GM23338 (cell line): ENCODE measurements around the gene MCRIP1. TPM values are rescaled to one million over a fixed set of nuclear protein-coding genes. Genes with fewer than 3 reads are reported as not detected.

Experiments
- ATAC-seq: fragments of 200-7000 bp; cut with Tn5 transposase; 3 replicates; pipeline ENCODE4 v1.9.1; 2020
- DNase-seq: peaks from one replicate; pipeline ENCODE4 v3.0.0-alpha.2; 2015; ENCODE audit warnings: low spot score
- H2AFZ ChIP-seq: fragments of 200-600 bp; sonication (generic); 2 replicates; pipeline ENCODE4 v1.8.0; 2016; ENCODE audit warnings: antibody characterized with exemption, mild to moderate bottlenecking, moderate library complexity
- H3F3A ChIP-seq: fragments of 200-600 bp; sonication (generic); replicated peaks from 2 replicates; pipeline ENCODE4 v1.8.0; 2017; ENCODE audit warnings: antibody characterized with exemption, mixed run types, low read depth
- H3K27ac ChIP-seq: fragments of 200-600 bp; sonication (generic); 2 replicates; pipeline ENCODE4 v1.6.1; 2016; ENCODE audit warnings: low read depth
- H3K27me3 ChIP-seq: fragments of 200-600 bp; sonication (generic); 2 replicates; pipeline ENCODE4 v1.8.0; 2016; ENCODE audit warnings: mild to moderate bottlenecking, mixed run types, moderate library complexity; ENCODE audit not compliant: insufficient read depth
- H3K36me3 ChIP-seq: fragments of 200-600 bp; sonication (generic); 2 replicates; pipeline ENCODE4 v1.8.0; 2016; ENCODE audit warnings: mild to moderate bottlenecking; ENCODE audit not compliant: insufficient read depth
- H3K4me1 ChIP-seq: fragments of 200-600 bp; sonication (generic); 2 replicates; pipeline ENCODE4 v1.8.0; 2016; ENCODE audit warnings: mild to moderate bottlenecking, moderate library complexity; ENCODE audit not compliant: insufficient read depth
- H3K4me2 ChIP-seq: fragments of 200-600 bp; sonication (generic); 2 replicates; pipeline ENCODE4 v1.7.1; 2017; ENCODE audit warnings: mixed run types
- H3K4me3 ChIP-seq: fragments of 200-600 bp; sonication (generic); 2 replicates; pipeline ENCODE4 v1.6.1; 2016; ENCODE audit warnings: mixed run types
- H3K79me2 ChIP-seq: fragments of 200-600 bp; sonication (generic); replicated peaks from 2 replicates; pipeline ENCODE4 v1.8.0; 2017; ENCODE audit warnings: mild to moderate bottlenecking; ENCODE audit not compliant: insufficient read depth
- H3K9me2 ChIP-seq: fragments of 200-600 bp; sonication (generic); 2 replicates; pipeline ENCODE4 v1.8.0; 2017; ENCODE audit not compliant: insufficient read depth
- H4K20me1 ChIP-seq: fragments of 200-600 bp; sonication (generic); replicated peaks from 2 replicates; pipeline ENCODE4 v1.8.0; 2017; ENCODE audit warnings: mild to moderate bottlenecking; ENCODE audit not compliant: insufficient read depth
- H3K27ac Mint-ChIP-seq: 2 replicates; pipeline ENCODE4 v1.8.0; 2020; ENCODE audit warnings: inconsistent platforms, mild to moderate bottlenecking, moderate library complexity, mixed read lengths
- H3K27me3 Mint-ChIP-seq: 3 replicates; pipeline ENCODE4 v1.8.0; 2022; ENCODE audit warnings: low read depth, mild to moderate bottlenecking, moderate library complexity, mixed read lengths, inconsistent platforms; ENCODE audit not compliant: insufficient read depth, poor library complexity
- H3K36me3 Mint-ChIP-seq: 3 replicates; pipeline ENCODE4 v1.8.0; 2021; ENCODE audit warnings: low read depth, mild to moderate bottlenecking, inconsistent platforms, moderate library complexity, mixed read lengths
- H3K4me1 Mint-ChIP-seq: 3 replicates; pipeline ENCODE4 v1.8.0; 2020; ENCODE audit warnings: mild to moderate bottlenecking, inconsistent platforms, mixed read lengths
- H3K4me3 Mint-ChIP-seq: 3 replicates; pipeline ENCODE4 v1.8.0; 2021; ENCODE audit warnings: moderate library complexity, mild to moderate bottlenecking, inconsistent platforms, mixed read lengths
- H3K9me3 Mint-ChIP-seq: 3 replicates; pipeline ENCODE4 v1.8.0; 2020; ENCODE audit warnings: moderate library complexity, mild to moderate bottlenecking, inconsistent platforms, mixed read lengths
- STAT1 ChIP-seq: IDR thresholded peaks from one replicate; pipeline ENCODE4 v1.6.1; 2016; ENCODE audit warnings: antibody characterized with exemption; ENCODE audit not compliant: unreplicated experiment
- polyA plus RNA-seq: library from polyadenylated mRNA; unstranded; fragments of >200 nt; fragmentation: Nextera tagmentation; extraction: Ambion mirVana; gene quantifications from 2 replicates; pipeline ENCODE4 v1.2.1, GENCODE V29; 2016
- total RNA-seq: library from RNA; depleted of rRNA; stranded (reverse); fragments of >200 nt; shearing (Covaris generic); gene quantifications from 2 replicates; pipeline ENCODE4 v1.2.3, GENCODE V29; 2014
- TF ChIP-seq, protein P1 (sequence below), 2 experiments: fragments of 200-600 bp in 1 of 2; sonication (generic) in 1 of 2; conservative IDR thresholded peaks; 2 replicates each; pipeline versions ENCODE4 v1.5.1 to v1.6.1; 2016 to 2017; ENCODE audit warnings: antibody characterized with exemption in 2 of 2, low read depth in 2 of 2, mild to moderate bottlenecking in 2 of 2, moderate library complexity in 1 of 2
- TF ChIP-seq, protein P2 (sequence below): IDR thresholded peaks from 2 replicates; pipeline ENCODE4 v1.6.1; 2016; ENCODE audit warnings: antibody characterized with exemption
- TF ChIP-seq, protein P3 (sequence below): IDR thresholded peaks from one replicate; pipeline ENCODE4 v1.6.1; 2018; ENCODE audit warnings: antibody characterized with exemption; ENCODE audit not compliant: unreplicated experiment
- TF ChIP-seq, protein P4 (sequence below): fragments of 250-450 bp; sonication (Bioruptor Pico); IDR thresholded peaks from 2 replicates; pipeline ENCODE4 v1.5.0; 2020; ENCODE audit warnings: mild to moderate bottlenecking, moderate library complexity

MCRIP1 gene
- total and polyA plus RNA-seq, 2 experiments from 2014 or later = 85.2 to 101 TPM

DNA sequence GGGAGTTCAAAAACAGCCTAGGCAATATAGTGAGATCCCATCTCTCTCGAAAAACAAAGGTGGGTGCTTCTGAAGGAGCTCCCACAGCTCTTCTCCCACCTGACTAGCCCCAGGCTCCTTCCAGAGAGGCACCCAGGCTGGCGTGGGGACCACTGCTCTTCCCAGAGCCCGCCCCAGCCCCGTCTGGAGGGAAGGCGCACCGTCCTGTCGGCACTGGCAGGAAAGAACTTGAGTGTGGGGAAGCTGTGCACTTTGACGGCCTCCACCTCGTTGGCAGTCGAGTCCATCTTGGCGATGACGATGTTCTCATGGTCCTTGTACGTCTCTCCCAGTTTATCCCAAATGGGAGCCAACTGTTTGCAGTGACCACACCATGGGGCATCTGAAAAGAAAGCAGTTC lies 12.3 kb upstream of the MCRIP1 start:
- H3K36me3 ChIP-seq = peaks cover 7% of the 10 kb centered on the region; the same call in 1 of the 2 replicates
- ATAC-seq = no peak

More for the DNA sequence above, 12.3 kb upstream of the MCRIP1 start:
- Mint-ChIP-seq H3K27me3 (peaks cover 2% of the 10 kb centered on the region), H3K27ac (no peak overlapping the region), H3K9me3 (no peaks in the 10 kb centered on the region), H3K36me3 (peaks cover 34% of the 10 kb centered on the region), H3K4me3 (no peak overlapping the region), H3K4me1 (no peaks in the 10 kb centered on the region; the same call in 2 of the 3 replicates)
- H3K79me2 ChIP-seq = no peaks in the 10 kb centered on the region
- no peaks in the 10 kb centered on the region for H3K9me2 ChIP-seq
- no peak overlapping the region for H3K27ac ChIP-seq
- no peak overlapping the region for H2AFZ ChIP-seq
- peaks cover 6% of the 10 kb centered on the region; the same call in 1 of the 2 replicates for H4K20me1 ChIP-seq
- H3K4me2 ChIP-seq = no peak overlapping the region
- TF ChIP-seq, protein P1, sequence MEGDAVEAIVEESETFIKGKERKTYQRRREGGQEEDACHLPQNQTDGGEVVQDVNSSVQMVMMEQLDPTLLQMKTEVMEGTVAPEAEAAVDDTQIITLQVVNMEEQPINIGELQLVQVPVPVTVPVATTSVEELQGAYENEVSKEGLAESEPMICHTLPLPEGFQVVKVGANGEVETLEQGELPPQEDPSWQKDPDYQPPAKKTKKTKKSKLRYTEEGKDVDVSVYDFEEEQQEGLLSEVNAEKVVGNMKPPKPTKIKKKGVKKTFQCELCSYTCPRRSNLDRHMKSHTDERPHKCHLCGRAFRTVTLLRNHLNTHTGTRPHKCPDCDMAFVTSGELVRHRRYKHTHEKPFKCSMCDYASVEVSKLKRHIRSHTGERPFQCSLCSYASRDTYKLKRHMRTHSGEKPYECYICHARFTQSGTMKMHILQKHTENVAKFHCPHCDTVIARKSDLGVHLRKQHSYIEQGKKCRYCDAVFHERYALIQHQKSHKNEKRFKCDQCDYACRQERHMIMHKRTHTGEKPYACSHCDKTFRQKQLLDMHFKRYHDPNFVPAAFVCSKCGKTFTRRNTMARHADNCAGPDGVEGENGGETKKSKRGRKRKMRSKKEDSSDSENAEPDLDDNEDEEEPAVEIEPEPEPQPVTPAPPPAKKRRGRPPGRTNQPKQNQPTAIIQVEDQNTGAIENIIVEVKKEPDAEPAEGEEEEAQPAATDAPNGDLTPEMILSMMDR (conservative IDR thresholded peaks at IDR 0.05; ENCODE audit: low read depth in 2 of 2) = no peak
- TF ChIP-seq, protein P2, sequence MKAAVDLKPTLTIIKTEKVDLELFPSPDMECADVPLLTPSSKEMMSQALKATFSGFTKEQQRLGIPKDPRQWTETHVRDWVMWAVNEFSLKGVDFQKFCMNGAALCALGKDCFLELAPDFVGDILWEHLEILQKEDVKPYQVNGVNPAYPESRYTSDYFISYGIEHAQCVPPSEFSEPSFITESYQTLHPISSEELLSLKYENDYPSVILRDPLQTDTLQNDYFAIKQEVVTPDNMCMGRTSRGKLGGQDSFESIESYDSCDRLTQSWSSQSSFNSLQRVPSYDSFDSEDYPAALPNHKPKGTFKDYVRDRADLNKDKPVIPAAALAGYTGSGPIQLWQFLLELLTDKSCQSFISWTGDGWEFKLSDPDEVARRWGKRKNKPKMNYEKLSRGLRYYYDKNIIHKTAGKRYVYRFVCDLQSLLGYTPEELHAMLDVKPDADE = no peak
- TF ChIP-seq, protein P3, sequence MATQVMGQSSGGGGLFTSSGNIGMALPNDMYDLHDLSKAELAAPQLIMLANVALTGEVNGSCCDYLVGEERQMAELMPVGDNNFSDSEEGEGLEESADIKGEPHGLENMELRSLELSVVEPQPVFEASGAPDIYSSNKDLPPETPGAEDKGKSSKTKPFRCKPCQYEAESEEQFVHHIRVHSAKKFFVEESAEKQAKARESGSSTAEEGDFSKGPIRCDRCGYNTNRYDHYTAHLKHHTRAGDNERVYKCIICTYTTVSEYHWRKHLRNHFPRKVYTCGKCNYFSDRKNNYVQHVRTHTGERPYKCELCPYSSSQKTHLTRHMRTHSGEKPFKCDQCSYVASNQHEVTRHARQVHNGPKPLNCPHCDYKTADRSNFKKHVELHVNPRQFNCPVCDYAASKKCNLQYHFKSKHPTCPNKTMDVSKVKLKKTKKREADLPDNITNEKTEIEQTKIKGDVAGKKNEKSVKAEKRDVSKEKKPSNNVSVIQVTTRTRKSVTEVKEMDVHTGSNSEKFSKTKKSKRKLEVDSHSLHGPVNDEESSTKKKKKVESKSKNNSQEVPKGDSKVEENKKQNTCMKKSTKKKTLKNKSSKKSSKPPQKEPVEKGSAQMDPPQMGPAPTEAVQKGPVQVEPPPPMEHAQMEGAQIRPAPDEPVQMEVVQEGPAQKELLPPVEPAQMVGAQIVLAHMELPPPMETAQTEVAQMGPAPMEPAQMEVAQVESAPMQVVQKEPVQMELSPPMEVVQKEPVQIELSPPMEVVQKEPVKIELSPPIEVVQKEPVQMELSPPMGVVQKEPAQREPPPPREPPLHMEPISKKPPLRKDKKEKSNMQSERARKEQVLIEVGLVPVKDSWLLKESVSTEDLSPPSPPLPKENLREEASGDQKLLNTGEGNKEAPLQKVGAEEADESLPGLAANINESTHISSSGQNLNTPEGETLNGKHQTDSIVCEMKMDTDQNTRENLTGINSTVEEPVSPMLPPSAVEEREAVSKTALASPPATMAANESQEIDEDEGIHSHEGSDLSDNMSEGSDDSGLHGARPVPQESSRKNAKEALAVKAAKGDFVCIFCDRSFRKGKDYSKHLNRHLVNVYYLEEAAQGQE = no peak
- TF ChIP-seq STAT1 = no peak
- TF ChIP-seq, protein P4, sequence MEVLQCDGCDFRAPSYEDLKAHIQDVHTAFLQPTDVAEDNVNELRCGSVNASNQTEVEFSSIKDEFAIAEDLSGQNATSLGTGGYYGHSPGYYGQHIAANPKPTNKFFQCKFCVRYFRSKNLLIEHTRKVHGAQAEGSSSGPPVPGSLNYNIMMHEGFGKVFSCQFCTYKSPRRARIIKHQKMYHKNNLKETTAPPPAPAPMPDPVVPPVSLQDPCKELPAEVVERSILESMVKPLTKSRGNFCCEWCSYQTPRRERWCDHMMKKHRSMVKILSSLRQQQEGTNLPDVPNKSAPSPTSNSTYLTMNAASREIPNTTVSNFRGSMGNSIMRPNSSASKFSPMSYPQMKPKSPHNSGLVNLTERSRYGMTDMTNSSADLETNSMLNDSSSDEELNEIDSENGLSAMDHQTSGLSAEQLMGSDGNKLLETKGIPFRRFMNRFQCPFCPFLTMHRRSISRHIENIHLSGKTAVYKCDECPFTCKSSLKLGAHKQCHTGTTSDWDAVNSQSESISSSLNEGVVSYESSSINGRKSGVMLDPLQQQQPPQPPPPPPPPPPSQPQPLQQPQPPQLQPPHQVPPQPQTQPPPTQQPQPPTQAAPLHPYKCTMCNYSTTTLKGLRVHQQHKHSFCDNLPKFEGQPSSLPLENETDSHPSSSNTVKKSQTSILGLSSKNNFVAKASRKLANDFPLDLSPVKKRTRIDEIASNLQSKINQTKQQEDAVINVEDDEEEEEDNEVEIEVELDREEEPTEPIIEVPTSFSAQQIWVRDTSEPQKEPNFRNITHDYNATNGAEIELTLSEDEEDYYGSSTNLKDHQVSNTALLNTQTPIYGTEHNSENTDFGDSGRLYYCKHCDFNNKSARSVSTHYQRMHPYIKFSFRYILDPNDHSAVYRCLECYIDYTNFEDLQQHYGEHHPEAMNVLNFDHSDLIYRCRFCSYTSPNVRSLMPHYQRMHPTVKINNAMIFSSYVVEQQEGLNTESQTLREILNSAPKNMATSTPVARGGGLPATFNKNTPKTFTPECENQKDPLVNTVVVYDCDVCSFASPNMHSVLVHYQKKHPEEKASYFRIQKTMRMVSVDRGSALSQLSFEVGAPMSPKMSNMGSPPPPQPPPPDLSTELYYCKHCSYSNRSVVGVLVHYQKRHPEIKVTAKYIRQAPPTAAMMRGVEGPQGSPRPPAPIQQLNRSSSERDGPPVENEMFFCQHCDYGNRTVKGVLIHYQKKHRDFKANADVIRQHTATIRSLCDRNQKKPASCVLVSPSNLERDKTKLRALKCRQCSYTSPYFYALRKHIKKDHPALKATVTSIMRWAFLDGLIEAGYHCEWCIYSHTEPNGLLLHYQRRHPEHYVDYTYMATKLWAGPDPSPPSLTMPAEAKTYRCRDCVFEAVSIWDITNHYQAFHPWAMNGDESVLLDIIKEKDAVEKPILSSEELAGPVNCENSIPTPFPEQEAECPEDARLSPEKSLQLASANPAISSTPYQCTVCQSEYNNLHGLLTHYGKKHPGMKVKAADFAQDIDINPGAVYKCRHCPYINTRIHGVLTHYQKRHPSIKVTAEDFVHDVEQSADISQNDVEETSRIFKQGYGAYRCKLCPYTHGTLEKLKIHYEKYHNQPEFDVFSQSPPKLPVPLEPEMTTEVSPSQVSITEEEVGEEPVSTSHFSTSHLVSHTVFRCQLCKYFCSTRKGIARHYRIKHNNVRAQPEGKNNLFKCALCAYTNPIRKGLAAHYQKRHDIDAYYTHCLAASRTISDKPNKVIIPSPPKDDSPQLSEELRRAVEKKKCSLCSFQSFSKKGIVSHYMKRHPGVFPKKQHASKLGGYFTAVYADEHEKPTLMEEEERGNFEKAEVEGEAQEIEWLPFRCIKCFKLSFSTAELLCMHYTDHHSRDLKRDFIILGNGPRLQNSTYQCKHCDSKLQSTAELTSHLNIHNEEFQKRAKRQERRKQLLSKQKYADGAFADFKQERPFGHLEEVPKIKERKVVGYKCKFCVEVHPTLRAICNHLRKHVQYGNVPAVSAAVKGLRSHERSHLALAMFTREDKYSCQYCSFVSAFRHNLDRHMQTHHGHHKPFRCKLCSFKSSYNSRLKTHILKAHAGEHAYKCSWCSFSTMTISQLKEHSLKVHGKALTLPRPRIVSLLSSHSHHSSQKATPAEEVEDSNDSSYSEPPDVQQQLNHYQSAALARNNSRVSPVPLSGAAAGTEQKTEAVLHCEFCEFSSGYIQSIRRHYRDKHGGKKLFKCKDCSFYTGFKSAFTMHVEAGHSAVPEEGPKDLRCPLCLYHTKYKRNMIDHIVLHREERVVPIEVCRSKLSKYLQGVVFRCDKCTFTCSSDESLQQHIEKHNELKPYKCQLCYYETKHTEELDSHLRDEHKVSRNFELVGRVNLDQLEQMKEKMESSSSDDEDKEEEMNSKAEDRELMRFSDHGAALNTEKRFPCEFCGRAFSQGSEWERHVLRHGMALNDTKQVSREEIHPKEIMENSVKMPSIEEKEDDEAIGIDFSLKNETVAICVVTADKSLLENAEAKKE (CRISPR knock-in tag) = no peak
- H3K4me1 ChIP-seq = no peaks in the 10 kb centered on the region
- H3K4me3 ChIP-seq = no peak overlapping the region
- no peak for DNase-seq
- H3F3A ChIP-seq = peaks cover 8% of the 10 kb centered on the region; the same call in 1 of the 2 replicates
- no peaks in the 10 kb centered on the region for H3K27me3 ChIP-seq
